ENCODE results near the gene NPAS2. TPM values are rescaled to one million over a fixed set of nuclear protein-coding genes. Genes with fewer than 3 reads are reported as not detected.

NPAS2 gene
- total and polyA plus RNA-seq, 2 donors: 3.0 to 5.4 TPM

GRCh38 chr2:100852999-100853908 lies 33.3 kb downstream of the NPAS2 start:
- Histone ChIP-seq H3K36me3 (ENCODE audit: control insufficient read depth in 2 of 2, insufficient read depth in 2 of 2, low read length in 1 of 2) (no peaks in the 10 kb centered on the region), H3K4me3 (ENCODE audit: low read length in 2 of 2) (no peak overlapping the region), H3K4me1 (ENCODE audit: control insufficient read depth in 2 of 2, insufficient read depth in 2 of 2, low read length in 2 of 2) (peaks cover 0 to 9% of the 10 kb centered on the region in 2 donors), H3K27ac (ENCODE audit: low read depth in 1 of 2, low read length in 1 of 2) (no peak overlapping the region), H3K27me3 (ENCODE audit: control insufficient read depth in 2 of 2, insufficient read depth in 1 of 2, low read length in 1 of 2) (no peaks in the 10 kb centered on the region), H3K9me3 (ENCODE audit: control insufficient read depth in 2 of 2, insufficient read depth in 1 of 2, low read length in 1 of 2) (no peaks in the 10 kb centered on the region)
- 90% methylated on average over 14 of the region's 14 CpGs for WGBS
- DNase-seq (ENCODE audit: low read depth in 6 of 9, low spot score in 9 of 9): peak in 1 of 9 donors; percentile 27

GRCh38 chr2:100853909-100854810 lies 34.2 kb downstream of the NPAS2 start:
- no peaks in the 10 kb centered on the region for H3K9me3 ChIP-seq (ENCODE audit: control insufficient read depth in 2 of 2, insufficient read depth in 1 of 2, low read length in 1 of 2)
- no peaks in the 10 kb centered on the region for H3K36me3 ChIP-seq (ENCODE audit: control insufficient read depth in 2 of 2, insufficient read depth in 2 of 2, low read length in 1 of 2)
- H3K4me1 ChIP-seq (ENCODE audit: control insufficient read depth in 2 of 2, insufficient read depth in 2 of 2, low read length in 2 of 2): peaks cover 0 to 9% of the 10 kb centered on the region in 2 donors
- WGBS: 95% methylated on average over 10 of the region's 10 CpGs
- H3K27ac ChIP-seq (ENCODE audit: low read depth in 1 of 2, low read length in 1 of 2): no peak overlapping the region
- no peak for DNase-seq (ENCODE audit: low read depth in 6 of 9, low spot score in 9 of 9)
- H3K4me3 ChIP-seq (ENCODE audit: low read length in 2 of 2): no peak overlapping the region
- H3K27me3 ChIP-seq (ENCODE audit: control insufficient read depth in 2 of 2, insufficient read depth in 1 of 2, low read length in 1 of 2): no peaks in the 10 kb centered on the region

GRCh38 chr2:100855084-100855483 lies 35.1 kb downstream of the NPAS2 start:
- Histone ChIP-seq H3K27ac (ENCODE audit: low read depth in 1 of 2, low read length in 1 of 2) (no peak overlapping the region), H3K4me1 (ENCODE audit: control insufficient read depth in 2 of 2, insufficient read depth in 2 of 2, low read length in 2 of 2) (peaks cover 0 to 9% of the 10 kb centered on the region in 2 donors), H3K4me3 (ENCODE audit: low read length in 2 of 2) (no peak overlapping the region), H3K27me3 (ENCODE audit: control insufficient read depth in 2 of 2, insufficient read depth in 1 of 2, low read length in 1 of 2) (no peaks in the 10 kb centered on the region), H3K36me3 (ENCODE audit: control insufficient read depth in 2 of 2, insufficient read depth in 2 of 2, low read length in 1 of 2) (no peaks in the 10 kb centered on the region), H3K9me3 (ENCODE audit: control insufficient read depth in 2 of 2, insufficient read depth in 1 of 2, low read length in 1 of 2) (peaks cover 0 to 2% of the 10 kb centered on the region in 2 donors)
- WGBS: 96% methylated on average over 7 of the region's 7 CpGs
- DNase-seq (ENCODE audit: low read depth in 6 of 9, low spot score in 9 of 9): no peak

GRCh38 chr2:100855606-100856005 lies 35.7 kb downstream of the NPAS2 start:
- 95% methylated on average over 3 of the region's 3 CpGs for WGBS
- Histone ChIP-seq H3K4me3 (ENCODE audit: low read length in 2 of 2) (no peak overlapping the region), H3K36me3 (ENCODE audit: control insufficient read depth in 2 of 2, insufficient read depth in 2 of 2, low read length in 1 of 2) (no peaks in the 10 kb centered on the region), H3K9me3 (ENCODE audit: control insufficient read depth in 2 of 2, insufficient read depth in 1 of 2, low read length in 1 of 2) (peaks cover 0 to 2% of the 10 kb centered on the region in 2 donors), H3K4me1 (ENCODE audit: control insufficient read depth in 2 of 2, insufficient read depth in 2 of 2, low read length in 2 of 2) (peaks cover 0 to 9% of the 10 kb centered on the region in 2 donors), H3K27ac (ENCODE audit: low read depth in 1 of 2, low read length in 1 of 2) (no peak overlapping the region), H3K27me3 (ENCODE audit: control insufficient read depth in 2 of 2, insufficient read depth in 1 of 2, low read length in 1 of 2) (no peaks in the 10 kb centered on the region)
- DNase-seq (ENCODE audit: low read depth in 6 of 9, low spot score in 9 of 9): no peak

GRCh38 chr2:100856732-100857131 lies 36.8 kb downstream of the NPAS2 start:
- H3K27me3 ChIP-seq (ENCODE audit: control insufficient read depth in 2 of 2, insufficient read depth in 1 of 2, low read length in 1 of 2): no peaks in the 10 kb centered on the region
- H3K36me3 ChIP-seq (ENCODE audit: control insufficient read depth in 2 of 2, insufficient read depth in 2 of 2, low read length in 1 of 2): no peaks in the 10 kb centered on the region
- H3K9me3 ChIP-seq (ENCODE audit: control insufficient read depth in 2 of 2, insufficient read depth in 1 of 2, low read length in 1 of 2): peaks cover 0 to 2% of the 10 kb centered on the region in 2 donors
- WGBS: 87% methylated on average over 8 of the region's 8 CpGs
- H3K27ac ChIP-seq (ENCODE audit: low read depth in 1 of 2, low read length in 1 of 2): no peak overlapping the region
- H3K4me3 ChIP-seq (ENCODE audit: low read length in 2 of 2): no peak overlapping the region
- peaks cover 0 to 17% of the 10 kb centered on the region in 2 donors for H3K4me1 ChIP-seq (ENCODE audit: control insufficient read depth in 2 of 2, insufficient read depth in 2 of 2, low read length in 2 of 2)
- DNase-seq (ENCODE audit: low read depth in 6 of 9, low spot score in 9 of 9): no peak

GRCh38 chr2:100857341-100857740 lies 37.4 kb downstream of the NPAS2 start:
- Histone ChIP-seq H3K9me3 (ENCODE audit: control insufficient read depth in 2 of 2, insufficient read depth in 1 of 2, low read length in 1 of 2) (peaks cover 0 to 2% of the 10 kb centered on the region in 2 donors), H3K4me3 (ENCODE audit: low read length in 2 of 2) (no peak overlapping the region), H3K4me1 (ENCODE audit: control insufficient read depth in 2 of 2, insufficient read depth in 2 of 2, low read length in 2 of 2) (peaks cover 0 to 17% of the 10 kb centered on the region in 2 donors), H3K36me3 (ENCODE audit: control insufficient read depth in 2 of 2, insufficient read depth in 2 of 2, low read length in 1 of 2) (no peaks in the 10 kb centered on the region), H3K27me3 (ENCODE audit: control insufficient read depth in 2 of 2, insufficient read depth in 1 of 2, low read length in 1 of 2) (no peaks in the 10 kb centered on the region), H3K27ac (ENCODE audit: low read depth in 1 of 2, low read length in 1 of 2) (no peak overlapping the region)
- DNase-seq (ENCODE audit: low read depth in 6 of 9, low spot score in 9 of 9): no peak
- WGBS: 93% methylated on average over 6 of the region's 6 CpGs

- 97% methylated on average over 3 of the region's 3 CpGs for WGBS
- DNase-seq (ENCODE audit: low read depth in 6 of 9, low spot score in 9 of 9): no peak
- H3K27me3 ChIP-seq (ENCODE audit: control insufficient read depth in 2 of 2, insufficient read depth in 1 of 2, low read length in 1 of 2): no peaks in the 10 kb centered on the region
- H3K27ac ChIP-seq (ENCODE audit: low read depth in 1 of 2, low read length in 1 of 2): no peak overlapping the region
- H3K36me3 ChIP-seq (ENCODE audit: control insufficient read depth in 2 of 2, insufficient read depth in 2 of 2, low read length in 1 of 2): no peaks in the 10 kb centered on the region
- no peak overlapping the region for H3K4me3 ChIP-seq (ENCODE audit: low read length in 2 of 2)
- H3K4me1 ChIP-seq (ENCODE audit: control insufficient read depth in 2 of 2, insufficient read depth in 2 of 2, low read length in 2 of 2): peaks cover 0 to 20% of the 10 kb centered on the region in 2 donors
- peaks cover 0 to 2% of the 10 kb centered on the region in 2 donors for H3K9me3 ChIP-seq (ENCODE audit: control insufficient read depth in 2 of 2, insufficient read depth in 1 of 2, low read length in 1 of 2)
Observed at GRCh38 chr2:100857915-100858314, 38.0 kb downstream of the NPAS2 start.

- WGBS: 98% methylated on average over 2 of the region's 2 CpGs
- H3K4me1 ChIP-seq (ENCODE audit: control insufficient read depth in 2 of 2, insufficient read depth in 2 of 2, low read length in 2 of 2): peaks cover 0 to 11% of the 10 kb centered on the region in 2 donors
- H3K27me3 ChIP-seq (ENCODE audit: control insufficient read depth in 2 of 2, insufficient read depth in 1 of 2, low read length in 1 of 2): no peaks in the 10 kb centered on the region
Observed at GRCh38 chr2:100859902-100860301, 40.0 kb downstream of the NPAS2 start.

GRCh38 chr2:100861340-100861739 lies 41.4 kb downstream of the NPAS2 start:
- 86% methylated on average over 4 of the region's 4 CpGs for WGBS
- H3K27ac ChIP-seq (ENCODE audit: low read depth in 1 of 2, low read length in 1 of 2): no peak overlapping the region
- DNase-seq (ENCODE audit: low read depth in 6 of 9, low spot score in 9 of 9): no peak
- no peaks in the 10 kb centered on the region for H3K36me3 ChIP-seq (ENCODE audit: control insufficient read depth in 2 of 2, insufficient read depth in 2 of 2, low read length in 1 of 2)
- peaks cover 0 to 11% of the 10 kb centered on the region in 2 donors for H3K4me1 ChIP-seq (ENCODE audit: control insufficient read depth in 2 of 2, insufficient read depth in 2 of 2, low read length in 2 of 2)
- no peak overlapping the region for H3K4me3 ChIP-seq (ENCODE audit: low read length in 2 of 2)
- no peaks in the 10 kb centered on the region for H3K27me3 ChIP-seq (ENCODE audit: control insufficient read depth in 2 of 2, insufficient read depth in 1 of 2, low read length in 1 of 2)
- peaks cover 0 to 2% of the 10 kb centered on the region in 2 donors for H3K9me3 ChIP-seq (ENCODE audit: control insufficient read depth in 2 of 2, insufficient read depth in 1 of 2, low read length in 1 of 2)

More at GRCh38 chr2:100859902-100860301, 40.0 kb downstream of the NPAS2 start:
- H3K36me3 ChIP-seq (ENCODE audit: control insufficient read depth in 2 of 2, insufficient read depth in 2 of 2, low read length in 1 of 2): no peaks in the 10 kb centered on the region
- H3K27ac ChIP-seq (ENCODE audit: low read depth in 1 of 2, low read length in 1 of 2): no peak overlapping the region
- H3K9me3 ChIP-seq (ENCODE audit: control insufficient read depth in 2 of 2, insufficient read depth in 1 of 2, low read length in 1 of 2): peaks cover 0 to 2% of the 10 kb centered on the region in 2 donors
- H3K4me3 ChIP-seq (ENCODE audit: low read length in 2 of 2): no peak overlapping the region
- DNase-seq (ENCODE audit: low read depth in 6 of 9, low spot score in 9 of 9): no peak
